K562 (cell line): Measurements from ENCODE around the gene BLOC1S4. TPM values are rescaled to one million over a fixed set of nuclear protein-coding genes. Genes with fewer than 3 reads are reported as not detected.

Experiments
- ATF2 ChIP-seq: sonication (generic); formaldehyde crosslinking; IDR thresholded peaks from 2 replicates; pipeline ENCODE4 v1.8.1; 2022; ENCODE audit warnings: missing genetic modification reagents
- IFI16 ChIP-seq: fragments of 250-450 bp; sonication (Bioruptor Pico); IDR thresholded peaks from 2 replicates; pipeline ENCODE4 v2.1.2; 2022; ENCODE audit warnings: mild to moderate bottlenecking, inconsistent platforms
- MCM3 ChIP-seq: fragments of 450-650 bp; IDR thresholded peaks from 2 replicates; pipeline ENCODE4 v1.6.1; 2016
- MTA1 ChIP-seq: fragments of 450-650 bp; IDR thresholded peaks from 2 replicates; pipeline ENCODE4 v1.6.1; 2017; ENCODE audit warnings: borderline replicate concordance
- NCOA4 ChIP-seq: fragments of 450-650 bp; IDR thresholded peaks from 2 replicates; pipeline ENCODE4 v1.6.1; 2018; ENCODE audit warnings: mild to moderate bottlenecking; ENCODE audit not compliant: partially characterized antibody
- NFRKB ChIP-seq: fragments of 450-650 bp; IDR thresholded peaks from 2 replicates; pipeline ENCODE4 v1.6.1; 2016; ENCODE audit warnings: low read depth
- NFXL1 ChIP-seq: fragments of 450-650 bp; formaldehyde crosslinking; IDR thresholded peaks from 2 replicates; pipeline ENCODE4 v1.4.0; 2021; ENCODE audit warnings: mild to moderate bottlenecking
- PATZ1 ChIP-seq: fragments of 250-450 bp; sonication (Bioruptor Pico); IDR thresholded peaks from 2 replicates; pipeline ENCODE4 v1.5.0; 2020; ENCODE audit warnings: mild to moderate bottlenecking, borderline replicate concordance
- PTRF ChIP-seq: fragments of 450-650 bp; IDR thresholded peaks from 2 replicates; pipeline ENCODE4 v1.6.1; 2016; ENCODE audit warnings: mild to moderate bottlenecking, missing genetic modification characterization, missing compliant biosample characterization
- SMAD4 ChIP-seq: fragments of 250-450 bp; sonication (Bioruptor Pico); conservative IDR thresholded peaks from 2 replicates; pipeline ENCODE4 v1.8.0; 2021; ENCODE audit warnings: inconsistent platforms, mild to moderate bottlenecking, moderate library complexity
- ZNF224 ChIP-seq: sonication (generic); formaldehyde crosslinking; IDR thresholded peaks from 2 replicates; pipeline ENCODE4 v1.8.0; 2022; ENCODE audit warnings: mild to moderate bottlenecking, missing genetic modification reagents
- ZNF24 ChIP-seq: fragments of 450-650 bp; IDR thresholded peaks from 2 replicates; pipeline ENCODE4 v1.6.1; 2016
- ZNF518B ChIP-seq: fragments of 250-450 bp; sonication (Bioruptor Pico); IDR thresholded peaks from 2 replicates; pipeline ENCODE4 v1.5.0; 2021; ENCODE audit warnings: mild to moderate bottlenecking, moderate library complexity
- ZNF668 ChIP-seq: fragments of 250-450 bp; sonication (Bioruptor Pico); IDR thresholded peaks from 2 replicates; pipeline ENCODE4 v1.8.0; 2022; ENCODE audit warnings: mild to moderate bottlenecking, inconsistent platforms
- polyA plus RNA-seq, 8 experiments: library from polyadenylated mRNA; depleted of rRNA in 4 of 8; stranded (reverse) in 5 of 8; unstranded in 3 of 8; fragments of >200 nt; fragmentation: Nextera tagmentation in 2 of 8; fragmentation: Illumina TruSeq in 1 of 8; extraction: Ambion mirVana in 2 of 8; extraction: Trizol in 1 of 8; gene quantifications; 2 replicates each; pipeline versions ENCODE4 v1.2.1 to v1.2.3, GENCODE V29; 2011 to 2014; ENCODE audit warnings: inconsistent platforms in 1 of 8, missing spikeins in 1 of 8
- total RNA-seq, 7 experiments: library from RNA; depleted of rRNA in 6 of 7; stranded (reverse); fragments of >200 nt in 6 of 7; fragmentation: Illumina TruSeq in 2 of 7; extraction: Trizol in 2 of 7; gene quantifications; 2 replicates each; pipeline versions ENCODE4 v1.2.1 to v1.2.3, GENCODE V29; 2011 to 2021; ENCODE audit warnings: low replicate concordance in 1 of 7

BLOC1S4 gene
- total and polyA plus RNA-seq, 9 of the 15 experiments (the other 6 are each of a cell fraction or from before 2014, with no cell fraction given) = 3.1 to 31.6 (median 11.2) TPM

- TF ChIP-seq ZNF518B (CRISPR knock-in tag) (no peak), PATZ1 (CRISPR knock-in tag) (no peak), ATF2 (no peak), NFRKB (0 out of 2 replicates have a peak, but pooled peaks have one; percentile 66), PTRF (tag) (peak; percentile 66), MCM3 (no peak), ZNF224 (no peak), NFXL1 (CRISPR knock-in tag) (no peak), IFI16 (CRISPR knock-in tag) (peak; percentile 72; the same call in 1 of the 2 replicates), ZNF24 (no peak), NCOA4 (no peak), SMAD4 (CRISPR knock-in tag) (peak; percentile 79), MTA1 (0 out of 2 replicates have a peak, but pooled peaks have one; percentile 14), ZNF668 (peak; percentile 43; the same call in 1 of the 2 replicates)
Observed at GRCh38 chr4:6734165-6734786, 18.3 kb downstream of the BLOC1S4 start (continued).
